Retinal pigment epithelial cell (primary cell): ENCODE data around the gene ATRX.
"Not testable (repeated sequence)": the region's sequence is repeated elsewhere in the genome, so short reads cannot be mapped to it uniquely, and the experiment has no call there.

Experiments
- DNase-seq: peaks from one replicate; pipeline ENCODE4 v3.0.0-alpha.2; 2010; ENCODE audit warnings: low read depth
- H3K4me3 ChIP-seq: 2 replicates; pipeline ENCODE4 v1.5.1; 2011; ENCODE audit warnings: mild to moderate bottlenecking, low read length, control low read depth, moderate library complexity
- TF ChIP-seq, protein P1 (sequence below): conservative IDR thresholded peaks from 2 replicates; pipeline ENCODE4 v1.5.1; 2011; ENCODE audit warnings: low read depth, low read length, control low read depth, inconsistent platforms

The ATRX gene

DNA sequence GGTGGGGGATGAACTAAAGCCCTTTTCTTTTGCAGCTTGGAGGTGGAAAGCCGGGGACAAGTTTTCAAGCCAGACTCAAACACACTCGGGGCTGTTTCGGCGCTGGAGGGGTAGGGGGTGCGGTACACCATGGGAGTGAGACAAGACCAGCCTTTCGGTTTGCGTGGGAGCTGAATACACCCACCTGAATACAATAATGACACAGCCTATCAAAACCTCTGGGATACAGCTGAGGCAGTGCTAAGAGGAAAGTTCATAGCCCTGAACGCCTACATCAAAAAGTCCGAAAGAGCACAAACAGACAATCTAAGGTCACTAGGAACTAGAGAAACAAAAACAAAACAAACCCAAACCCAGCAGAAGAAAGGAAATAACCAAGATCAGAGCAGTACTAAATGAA lies 163.3 kb downstream of the ATRX start:
- DNase-seq, result no peak
- TF ChIP-seq, protein P1, sequence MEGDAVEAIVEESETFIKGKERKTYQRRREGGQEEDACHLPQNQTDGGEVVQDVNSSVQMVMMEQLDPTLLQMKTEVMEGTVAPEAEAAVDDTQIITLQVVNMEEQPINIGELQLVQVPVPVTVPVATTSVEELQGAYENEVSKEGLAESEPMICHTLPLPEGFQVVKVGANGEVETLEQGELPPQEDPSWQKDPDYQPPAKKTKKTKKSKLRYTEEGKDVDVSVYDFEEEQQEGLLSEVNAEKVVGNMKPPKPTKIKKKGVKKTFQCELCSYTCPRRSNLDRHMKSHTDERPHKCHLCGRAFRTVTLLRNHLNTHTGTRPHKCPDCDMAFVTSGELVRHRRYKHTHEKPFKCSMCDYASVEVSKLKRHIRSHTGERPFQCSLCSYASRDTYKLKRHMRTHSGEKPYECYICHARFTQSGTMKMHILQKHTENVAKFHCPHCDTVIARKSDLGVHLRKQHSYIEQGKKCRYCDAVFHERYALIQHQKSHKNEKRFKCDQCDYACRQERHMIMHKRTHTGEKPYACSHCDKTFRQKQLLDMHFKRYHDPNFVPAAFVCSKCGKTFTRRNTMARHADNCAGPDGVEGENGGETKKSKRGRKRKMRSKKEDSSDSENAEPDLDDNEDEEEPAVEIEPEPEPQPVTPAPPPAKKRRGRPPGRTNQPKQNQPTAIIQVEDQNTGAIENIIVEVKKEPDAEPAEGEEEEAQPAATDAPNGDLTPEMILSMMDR, result no peak
- H3K4me3 ChIP-seq, result no peak overlapping the region

DNA sequence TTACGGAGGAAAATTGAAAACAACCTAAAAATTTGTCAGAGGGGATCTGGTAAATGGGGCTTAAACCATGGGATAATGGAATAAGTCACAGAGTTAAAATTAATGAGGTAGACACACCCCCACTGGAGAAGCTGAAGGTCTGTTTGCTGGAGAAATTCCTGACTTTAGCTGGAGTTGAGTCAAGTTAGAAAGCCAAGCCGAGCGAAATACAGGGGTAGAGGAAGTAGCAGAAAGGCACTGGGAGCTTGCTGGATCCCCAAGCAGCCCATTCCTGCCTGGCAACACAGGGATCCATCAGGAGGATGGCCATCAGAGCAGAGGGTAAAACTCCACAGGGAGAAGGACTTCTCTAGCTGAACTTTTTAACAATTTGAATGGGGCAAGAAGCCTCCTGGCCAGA lies 163.8 kb downstream of the ATRX start:
- no peak overlapping the region for H3K4me3 ChIP-seq
- DNase-seq, result no peak
- TF ChIP-seq, protein P1, result no peak

DNA sequence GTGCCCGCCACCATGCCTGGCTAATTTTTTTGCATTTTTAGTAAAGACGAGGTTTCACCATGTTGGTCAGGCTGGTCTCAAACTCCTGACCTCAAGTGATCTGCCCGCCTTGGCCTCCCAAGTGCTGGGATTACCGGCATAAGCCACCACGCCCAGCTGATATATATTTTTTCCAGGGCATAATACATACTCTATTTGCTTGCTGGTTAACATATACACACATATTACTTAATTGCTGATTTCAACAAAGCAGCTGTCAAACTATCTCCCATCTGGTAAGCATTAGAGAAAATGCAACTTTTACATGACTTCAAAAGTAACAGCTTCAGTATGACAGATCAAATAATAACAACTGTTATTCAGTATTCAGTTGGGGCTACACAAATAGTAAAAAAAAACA lies 164.6 kb downstream of the ATRX start:
- not testable (repeated sequence) for H3K4me3 ChIP-seq, DNase-seq

DNA sequence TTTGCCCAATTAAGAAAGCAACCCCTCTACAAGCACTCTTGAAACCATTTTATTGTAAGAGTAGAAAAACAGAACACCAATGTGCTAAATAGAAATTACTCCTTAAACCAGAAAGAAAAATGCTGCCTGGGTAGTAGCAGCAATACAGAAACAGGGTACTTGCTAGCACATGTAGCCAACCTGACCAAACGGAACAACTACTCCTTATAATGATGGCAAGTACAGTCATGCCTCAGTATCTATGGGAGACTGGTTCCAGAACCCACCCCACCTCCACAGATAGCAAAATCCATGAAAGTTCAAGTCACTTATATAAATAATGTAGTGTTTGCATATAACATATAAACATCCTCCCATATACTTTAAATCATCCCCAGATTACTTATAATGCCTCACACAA lies 168.8 kb downstream of the ATRX start:
- DNase-seq, result no peak
- TF ChIP-seq, protein P1, result no peak
- no peak overlapping the region for H3K4me3 ChIP-seq

DNA sequence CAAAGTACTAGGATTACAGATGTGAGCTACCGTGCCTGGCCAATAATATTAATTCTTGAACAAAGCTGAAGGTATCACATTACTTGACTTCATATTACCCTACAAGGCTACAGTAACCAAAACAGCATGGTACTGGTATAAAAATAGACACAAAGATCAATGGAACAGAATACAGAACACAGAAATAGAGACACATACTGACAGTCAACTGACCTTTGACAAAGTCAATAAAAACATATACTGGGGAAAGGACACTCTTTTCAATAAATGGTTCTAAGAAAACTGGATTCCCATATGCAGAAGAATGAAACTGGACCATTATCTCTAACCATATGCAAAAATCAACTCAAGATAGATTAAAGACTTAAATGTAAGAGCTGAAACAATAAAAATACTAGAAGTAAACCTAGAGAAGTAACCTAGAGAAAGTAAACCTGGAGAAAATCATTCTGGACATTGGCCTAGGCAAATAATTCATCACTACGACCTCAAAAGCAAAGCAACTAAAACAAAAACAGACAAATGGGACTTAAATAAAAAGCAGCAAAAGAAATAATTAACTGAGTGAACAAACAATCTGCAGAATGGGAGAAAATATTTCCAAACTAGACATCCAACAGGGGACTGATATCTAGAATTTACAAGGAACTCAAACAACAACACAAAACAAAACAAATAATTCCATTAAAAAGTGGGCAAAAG lies 182.2 kb downstream of the ATRX start:
- TF ChIP-seq, protein P1, result no peak
- no peak overlapping the region for H3K4me3 ChIP-seq
- no peak for DNase-seq

DNA sequence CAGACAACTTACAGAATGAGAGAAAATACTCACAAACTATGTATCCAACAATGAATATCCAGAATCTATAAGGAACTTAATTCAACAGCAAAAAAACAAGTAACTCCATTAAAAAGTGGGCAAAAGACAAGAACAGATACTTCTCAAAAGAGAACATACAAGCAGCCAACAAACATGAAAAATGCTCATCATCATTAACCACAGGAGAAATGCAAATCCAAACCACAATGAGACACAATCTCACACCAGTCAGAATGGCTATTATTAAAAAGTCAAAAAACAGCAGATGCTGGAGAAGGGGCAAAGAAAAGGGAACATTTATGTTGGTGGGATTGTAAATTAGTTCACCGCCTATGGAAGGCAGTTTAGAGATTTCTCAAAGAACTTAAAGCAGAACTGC lies 188.5 kb downstream of the ATRX start:
- TF ChIP-seq, protein P1, result no peak
- DNase-seq, result no peak
- no peak overlapping the region for H3K4me3 ChIP-seq

DNA sequence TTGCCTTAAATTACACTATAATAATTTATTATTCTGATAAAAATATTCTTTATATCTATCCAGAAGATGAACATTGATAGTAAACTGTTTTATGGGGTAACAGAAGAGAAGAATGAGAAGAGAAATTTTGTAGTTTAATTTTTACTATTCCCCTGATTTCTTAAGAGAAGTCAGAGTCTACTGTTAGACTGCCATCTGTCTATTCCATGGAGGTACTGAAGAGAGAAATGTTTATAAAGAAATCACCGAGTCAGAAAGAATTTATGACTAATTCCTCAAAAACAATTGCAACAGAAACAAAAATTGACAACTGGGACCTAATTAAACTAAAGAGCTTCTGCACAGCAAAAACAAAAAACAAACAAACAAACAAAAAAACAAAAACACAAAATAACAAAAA lies 188.9 kb downstream of the ATRX start:
- DNase-seq, result no peak
- TF ChIP-seq, protein P1, result peak; percentile 49

More for the DNA sequence above, 188.9 kb downstream of the ATRX start:
- H3K4me3 ChIP-seq, result no peak overlapping the region
